NCI-H1105 treated with DMSO at 0.1 percent for 48 hours (cell line): ENCODE results near the gene IGFL3.
"Not testable (repeated sequence)": the region's sequence is repeated elsewhere in the genome, so short reads cannot be mapped to it uniquely, and the experiment has no call there.

Source experiments
- DNase-seq: peaks from one replicate; lab custom pipeline; 2025; lab: John Stamatoyannopoulos, UW

IGFL3 gene

DNA sequence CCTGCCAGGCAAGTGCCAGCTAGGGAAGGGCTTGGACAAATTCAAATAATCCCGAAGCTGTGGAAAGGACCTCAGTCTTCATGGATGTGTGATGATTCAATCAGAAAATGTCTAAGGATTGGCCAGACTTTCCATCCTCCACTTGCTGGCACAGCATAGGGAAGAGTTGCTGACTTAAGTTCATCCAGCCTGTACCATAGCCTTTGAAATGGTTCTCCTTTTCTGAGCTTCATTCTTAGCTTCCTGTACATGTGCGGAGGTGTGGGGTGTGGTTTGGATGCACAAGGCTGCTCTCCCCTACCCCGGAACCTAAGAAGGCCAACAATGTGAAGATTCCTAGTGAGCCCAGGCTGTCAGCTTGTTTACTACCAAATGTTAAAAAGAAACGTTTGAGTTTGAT is 959 bp upstream of the IGFL3 start:
- no peak for DNase-seq

- no peak for DNase-seq
These were observed 6.4 kb downstream of the IGFL3 start for GRCh38 chr19:46118136-46118535.

DNA sequence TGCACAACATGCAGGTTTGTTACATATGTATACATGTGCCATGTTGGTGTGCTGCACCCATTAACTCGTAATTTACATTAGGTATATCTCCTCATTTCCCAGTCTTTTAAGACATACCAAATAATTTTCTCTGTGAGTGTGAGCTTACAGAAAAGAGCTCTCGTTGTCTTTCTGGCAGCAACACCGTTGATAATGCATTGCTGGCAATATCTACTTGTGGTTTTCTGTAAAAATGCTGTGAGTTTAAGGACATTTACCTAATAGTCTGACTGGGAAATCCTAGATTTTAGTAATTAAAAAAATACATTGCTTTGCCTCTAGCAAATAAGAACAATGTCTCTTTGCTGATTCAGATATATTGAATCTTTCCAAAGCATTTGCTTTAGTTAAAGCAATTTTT is 8.4 kb downstream of the IGFL3 start:
- no peak for DNase-seq

GRCh38 chr19:46115396-46116106 is 8.9 kb downstream of the IGFL3 start:
- DNase-seq, result no peak

DNA sequence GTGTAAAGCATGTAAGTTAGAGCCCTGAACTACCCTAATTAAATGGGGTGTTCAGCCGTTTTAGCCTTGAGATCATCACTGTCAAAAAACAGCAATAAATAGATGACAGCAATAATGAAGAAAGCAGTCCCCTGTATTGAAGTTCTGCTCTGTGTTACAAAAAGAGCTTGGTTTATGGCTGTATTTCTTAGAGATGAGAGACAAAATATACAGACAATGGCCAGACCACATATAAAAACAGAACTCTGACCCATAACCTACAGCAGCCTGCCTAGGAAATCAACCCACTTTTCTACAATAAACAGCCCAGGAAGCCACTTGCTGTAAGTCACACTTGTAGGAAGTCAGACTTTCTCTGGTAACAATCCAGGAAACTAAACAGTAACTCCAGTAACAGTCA is 10.8 kb downstream of the IGFL3 start:
- DNase-seq, result no peak

GRCh38 chr19:46112527-46112926 is 12.0 kb downstream of the IGFL3 start:
- no peak for DNase-seq

- DNase-seq, result no peak
These were observed 13.1 kb downstream of the IGFL3 start for GRCh38 chr19:46111376-46111775.

DNA sequence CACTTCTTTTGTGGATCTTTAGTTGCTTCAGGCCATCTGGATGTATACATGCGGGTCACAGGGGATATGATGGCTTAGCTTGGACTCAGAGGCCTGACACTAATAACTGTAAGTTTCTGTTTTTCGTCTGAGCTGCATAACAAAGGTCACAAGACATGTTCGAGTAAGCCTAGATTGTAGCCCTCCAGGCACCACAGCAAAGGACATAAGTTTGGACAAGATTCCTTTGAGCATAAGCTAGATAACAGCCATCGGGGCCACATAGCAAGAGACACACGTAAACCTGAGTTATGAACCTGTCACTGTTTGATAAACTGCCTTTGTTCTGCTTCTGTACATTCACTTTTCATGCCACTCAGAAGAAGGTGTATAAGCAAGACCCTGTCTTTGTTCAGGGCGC is 14.6 kb downstream of the IGFL3 start:
- DNase-seq, result no peak

- no peak for DNase-seq
These were observed 17.1 kb downstream of the IGFL3 start for GRCh38 chr19:46107371-46107770.

DNA sequence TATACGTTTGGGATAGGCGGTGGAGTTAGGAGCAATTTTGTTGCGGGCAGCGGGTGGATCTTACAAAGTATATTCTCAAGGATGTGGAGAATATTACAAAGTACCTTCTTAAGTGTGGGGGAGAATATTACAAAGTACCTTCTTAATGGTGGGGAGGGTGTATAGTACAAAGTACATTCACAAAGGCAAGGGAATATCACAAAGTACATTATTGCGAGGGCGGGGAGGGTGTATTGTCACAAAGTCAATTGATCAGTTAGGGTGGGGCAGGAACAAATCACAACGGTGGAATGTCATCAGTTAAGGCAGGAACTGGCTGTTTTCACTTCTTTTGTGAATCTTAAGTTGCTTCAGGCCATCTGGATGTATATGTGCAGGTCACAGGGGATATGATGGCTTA is 22.2 kb downstream of the IGFL3 start:
- DNase-seq, result not testable (repeated sequence)

DNA sequence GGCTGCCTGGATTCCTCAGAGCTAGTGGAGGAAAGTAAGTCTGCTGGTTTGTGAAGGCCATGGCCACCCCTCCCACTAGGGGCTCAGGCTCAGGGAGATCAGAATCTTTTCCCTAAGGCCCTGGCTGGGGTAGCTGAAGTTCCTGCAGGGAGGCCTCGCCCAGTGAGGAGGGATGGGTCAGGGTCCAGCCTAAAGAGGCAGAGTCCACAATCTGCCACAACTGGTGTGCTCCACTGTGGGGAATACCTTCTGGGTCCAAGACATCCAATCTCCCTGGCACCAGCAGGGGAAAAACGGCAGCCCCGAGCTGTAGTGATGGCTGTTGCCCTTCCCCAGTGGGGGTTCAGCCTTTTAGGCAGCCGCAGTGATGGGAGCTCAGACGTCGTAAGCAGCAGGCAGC is 23.2 kb downstream of the IGFL3 start:
- DNase-seq, result no peak

DNA sequence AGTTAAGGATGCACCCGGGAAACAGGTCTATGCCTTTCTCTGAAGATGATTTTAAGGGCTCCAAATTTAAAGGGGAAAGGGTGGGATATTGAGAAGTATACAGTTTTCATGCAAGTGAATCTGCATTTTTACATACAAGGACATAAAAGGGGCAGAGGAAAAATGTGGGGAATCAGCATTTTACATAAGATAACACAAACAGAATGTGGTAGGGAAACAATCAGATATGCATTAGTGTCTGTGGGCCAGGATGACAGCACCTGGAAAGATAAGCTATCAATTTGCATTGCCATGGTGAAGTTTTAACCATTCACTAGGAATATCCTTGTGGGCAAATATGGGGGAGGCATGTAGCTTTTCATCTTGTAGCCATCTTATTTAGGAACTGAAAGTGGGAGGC is 24.1 kb downstream of the IGFL3 start:
- no peak for DNase-seq

DNA sequence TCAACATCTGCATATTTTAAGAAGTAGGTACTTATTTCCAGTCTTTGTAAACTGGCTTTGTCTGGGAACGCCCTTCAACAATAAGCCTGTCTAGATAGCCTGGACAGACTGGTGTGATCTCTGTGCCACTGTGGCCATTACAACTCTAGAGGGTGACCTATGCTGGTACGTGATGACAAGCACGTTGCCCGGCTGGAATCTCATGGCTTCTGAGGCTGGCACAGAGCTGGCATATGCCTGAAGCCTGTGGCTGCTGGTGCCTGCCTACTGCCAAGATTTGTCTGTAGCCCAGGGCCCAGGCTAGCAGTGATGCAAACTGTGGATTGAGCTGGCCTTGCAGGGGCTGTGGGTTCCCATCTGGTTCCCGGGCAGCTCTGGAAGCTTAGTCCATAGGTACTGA is 34.0 kb downstream of the IGFL3 start:
- DNase-seq, result no peak

DNA sequence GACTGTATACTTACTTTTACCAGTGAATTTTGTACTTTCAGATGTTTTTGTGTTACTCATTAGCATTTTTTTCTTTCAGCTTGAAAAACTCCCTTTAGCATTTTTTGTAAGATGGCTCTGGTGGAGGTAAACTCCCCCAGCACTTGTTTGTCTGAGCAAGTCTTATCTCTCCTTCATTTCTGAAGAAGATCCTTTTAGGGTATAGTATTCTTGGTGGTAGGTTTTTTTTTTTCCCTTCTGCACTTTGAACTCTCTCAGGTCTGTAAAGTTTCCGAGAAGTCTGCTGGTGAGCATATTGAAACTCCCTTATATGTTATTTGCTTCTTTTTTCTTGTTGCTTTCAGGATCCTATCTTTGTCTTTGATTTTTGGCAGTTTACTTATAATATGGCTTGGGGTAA is 35.1 kb downstream of the IGFL3 start:
- no peak for DNase-seq

DNA sequence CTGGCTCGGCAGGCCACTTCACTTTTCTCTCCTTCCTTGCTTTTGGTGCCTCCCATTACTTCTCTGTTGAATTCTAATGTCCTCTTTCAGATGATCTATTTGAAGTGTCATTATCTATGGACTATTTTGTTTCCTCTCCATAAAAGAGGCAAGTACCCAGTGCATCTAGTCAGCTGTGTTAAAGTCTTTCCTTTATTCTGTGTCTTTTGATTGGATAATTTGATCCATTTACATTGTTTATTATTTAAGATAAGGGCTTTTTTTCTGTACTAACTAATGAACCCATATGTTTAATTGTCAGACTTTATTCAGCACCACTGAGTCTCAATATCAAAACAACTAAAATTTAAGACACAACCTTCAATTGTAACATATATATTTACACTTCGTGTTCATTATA is 36.4 kb downstream of the IGFL3 start:
- DNase-seq, result no peak

- DNase-seq, result no peak
These were observed 38.6 kb downstream of the IGFL3 start for GRCh38 chr19:46085888-46086287.

DNA sequence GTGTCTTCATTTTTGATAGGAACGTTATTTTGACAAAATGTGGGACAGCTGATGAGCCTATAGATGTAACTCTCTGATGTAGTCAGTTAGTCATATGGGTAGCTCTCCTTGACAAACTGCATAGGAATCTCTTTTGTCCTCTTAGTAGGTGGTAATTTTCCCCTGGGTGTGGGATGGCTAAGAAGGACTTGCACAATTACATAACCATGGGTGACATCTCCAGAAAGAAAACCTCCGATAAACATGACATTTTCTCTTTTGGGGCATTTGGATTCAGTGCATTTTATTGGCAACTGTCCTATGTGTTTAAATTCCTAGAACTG is 41.8 kb downstream of the IGFL3 start:
- DNase-seq, result no peak

DNA sequence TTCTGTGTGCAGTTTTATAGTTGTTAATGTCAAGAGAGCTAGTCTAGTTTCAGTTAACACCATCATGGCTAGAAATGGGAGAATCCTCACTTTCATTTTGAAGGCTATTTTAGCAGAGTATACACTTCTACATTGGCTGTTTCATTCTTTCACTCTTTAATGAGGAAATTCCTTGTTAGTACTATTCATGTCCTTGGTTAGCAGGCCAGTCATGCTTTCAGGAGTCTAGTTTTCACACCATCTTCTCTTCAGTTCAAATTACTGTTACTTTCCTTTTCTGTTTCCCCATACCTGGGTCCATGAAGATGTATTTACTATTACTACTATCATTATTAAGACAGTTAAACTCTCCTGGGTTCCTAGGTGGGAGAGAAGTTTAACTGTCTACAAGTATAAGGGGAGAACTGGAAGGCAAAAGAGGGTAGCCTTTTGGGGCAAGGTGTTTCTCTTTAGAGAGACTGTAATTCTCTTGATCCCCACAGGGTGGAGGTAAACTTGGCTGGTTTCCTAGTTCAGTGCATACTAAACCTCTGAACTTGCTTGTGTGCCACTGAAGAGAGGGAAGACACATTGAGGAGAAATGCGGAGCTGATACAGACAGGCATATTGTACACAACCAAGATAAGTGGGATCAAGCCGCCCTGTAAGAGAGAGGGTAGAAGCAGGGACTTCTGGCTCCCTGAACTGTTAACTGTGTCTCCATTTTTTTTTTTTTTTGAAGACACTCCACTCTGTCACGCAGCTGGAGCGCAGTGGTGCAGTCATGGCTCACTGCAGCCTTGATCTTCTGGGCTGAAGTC is 42.4 kb downstream of the IGFL3 start:
- peak; percentile 68 for DNase-seq

DNA sequence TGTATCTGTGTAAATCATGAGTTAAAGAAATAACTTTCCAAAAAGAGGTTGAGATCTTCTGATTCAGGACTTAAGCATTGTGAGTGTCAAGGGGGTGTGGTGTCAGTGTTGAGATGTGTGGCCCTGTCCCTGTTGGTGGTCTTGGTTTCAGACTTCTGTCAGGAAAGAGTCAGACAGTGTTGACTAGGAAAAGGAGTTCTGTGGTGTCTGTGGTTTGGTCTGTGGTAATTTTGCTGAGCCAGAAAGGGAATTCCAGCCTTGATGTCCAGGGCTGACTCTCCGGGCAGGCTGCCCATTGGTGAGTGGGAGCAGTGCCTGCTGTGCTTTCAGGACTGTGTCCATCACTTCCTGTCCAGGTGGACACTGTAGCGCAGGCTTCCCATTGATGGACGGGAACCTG is 43.9 kb downstream of the IGFL3 start:
- DNase-seq, result no peak

DNA sequence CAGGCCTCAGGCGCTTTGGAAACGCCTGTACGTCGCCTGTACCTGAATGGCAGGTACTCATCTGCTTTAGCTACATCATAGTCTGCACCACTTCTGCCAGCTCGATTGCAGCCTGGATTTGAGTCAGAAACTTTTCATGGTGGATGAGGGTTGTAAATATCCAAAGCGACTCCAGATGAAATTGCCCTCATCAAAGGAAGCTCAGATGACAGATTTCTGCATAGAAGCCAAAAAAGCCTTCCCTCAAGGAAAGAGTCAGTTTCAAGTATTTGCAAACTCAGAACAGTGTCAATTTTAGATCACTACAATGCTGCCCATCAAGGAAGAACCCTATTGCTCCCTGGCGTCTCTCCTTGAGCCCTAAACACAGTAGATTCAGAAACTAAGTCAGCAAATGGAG is 44.9 kb downstream of the IGFL3 start:
- no peak for DNase-seq

DNA sequence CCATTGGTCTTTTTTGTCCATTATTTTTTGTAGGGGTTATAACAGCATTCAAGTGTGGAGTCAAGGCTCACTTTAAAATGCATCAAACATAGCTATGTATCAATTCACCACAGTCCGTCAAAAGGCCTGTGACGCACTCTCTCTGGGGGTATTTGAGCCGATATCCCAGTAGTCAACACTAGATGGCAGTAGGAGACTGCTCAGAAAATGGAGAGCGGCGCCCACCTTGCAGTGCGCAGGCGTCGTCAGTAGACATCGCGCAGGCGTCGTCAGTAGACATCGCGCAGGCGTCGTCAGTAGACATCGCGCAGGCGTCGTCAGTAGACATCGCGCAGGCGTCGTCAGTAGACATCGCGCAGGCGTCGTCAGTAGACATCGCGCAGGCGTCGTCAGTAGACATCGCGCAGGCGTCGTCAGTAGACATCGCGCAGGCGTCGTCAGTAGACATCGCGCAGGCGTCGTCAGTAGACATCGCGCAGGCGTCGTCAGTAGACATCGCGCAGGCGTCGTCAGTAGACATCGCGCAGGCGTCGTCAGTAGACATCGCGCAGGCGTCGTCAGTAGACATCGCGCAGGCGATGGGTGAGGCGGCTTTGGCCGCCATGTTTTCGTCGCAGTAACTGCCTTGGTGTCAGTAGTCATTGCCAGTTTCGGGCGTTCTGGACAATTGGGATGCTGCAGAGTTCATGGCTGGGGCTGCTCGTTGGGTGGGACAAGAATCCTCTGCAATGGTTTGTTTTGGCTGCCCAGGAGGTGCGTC is 45.7 kb downstream of the IGFL3 start:
- not testable (repeated sequence) for DNase-seq

DNA sequence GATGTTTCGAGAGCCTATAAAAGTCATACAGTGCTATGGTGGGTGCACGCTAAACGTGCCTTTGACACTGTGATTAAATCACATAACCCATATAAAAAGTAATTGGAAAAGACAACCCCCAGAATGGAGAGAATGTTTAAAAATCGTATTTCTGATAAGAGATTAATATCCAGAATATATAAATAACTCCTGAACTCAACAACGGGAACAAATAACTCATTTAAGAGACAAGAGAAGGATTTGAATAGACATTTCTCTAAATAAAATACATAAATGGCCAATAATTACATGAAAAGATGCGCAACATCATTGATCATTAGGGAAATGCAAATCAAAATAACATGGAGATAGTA is 46.7 kb downstream of the IGFL3 start:
- DNase-seq, result no peak
